Measurements from ENCODE around the gene ZNF460. TPM values are rescaled to one million over a fixed set of nuclear protein-coding genes. Genes with fewer than 3 reads are reported as not detected.
A peak's percentile ranks its signal among the peaks of the same experiment; 100 is the strongest.

Gene ZNF460
- total RNA-seq, 1 experiment from 2014 or later = 62.9 TPM

- H3K4me1 Mint-ChIP-seq = peaks cover 14% of the 10 kb centered on the region
- CTCF ChIA-PET = no interaction called here
- ATAC-seq = no peak
Measured at GRCh38 chr19:57282011-57282643, 1.8 kb downstream of the ZNF460 start.

GRCh38 chr19:57288373-57288772 lies 8.1 kb downstream of the ZNF460 start:
- no peak for ATAC-seq
- CTCF ChIA-PET = no interaction called here
- Mint-ChIP-seq H3K27me3 (ENCODE audit: low read depth) (no peaks in the 10 kb centered on the region), H3K36me3 (peaks cover 76% of the 10 kb centered on the region), H3K4me1 (no peaks in the 10 kb centered on the region), H3K4me3 (no peak overlapping the region), H3K9me3 (peaks cover under 1% of the 10 kb centered on the region), H3K27ac (no peak overlapping the region)
- POLR2A ChIA-PET = no interaction called here
- DNase-seq (ENCODE audit: low spot score) = no peak
- TF ChIP-seq JUN (CRISPR knock-in tag; IDR thresholded peaks at IDR 0.05) = no peak
- TF ChIP-seq MAX (CRISPR knock-in tag; IDR thresholded peaks at IDR 0.05) = no peak
- TF ChIP-seq, protein P1, sequence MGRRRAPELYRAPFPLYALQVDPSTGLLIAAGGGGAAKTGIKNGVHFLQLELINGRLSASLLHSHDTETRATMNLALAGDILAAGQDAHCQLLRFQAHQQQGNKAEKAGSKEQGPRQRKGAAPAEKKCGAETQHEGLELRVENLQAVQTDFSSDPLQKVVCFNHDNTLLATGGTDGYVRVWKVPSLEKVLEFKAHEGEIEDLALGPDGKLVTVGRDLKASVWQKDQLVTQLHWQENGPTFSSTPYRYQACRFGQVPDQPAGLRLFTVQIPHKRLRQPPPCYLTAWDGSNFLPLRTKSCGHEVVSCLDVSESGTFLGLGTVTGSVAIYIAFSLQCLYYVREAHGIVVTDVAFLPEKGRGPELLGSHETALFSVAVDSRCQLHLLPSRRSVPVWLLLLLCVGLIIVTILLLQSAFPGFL (CRISPR knock-in tag; IDR thresholded peaks at IDR 0.05; ENCODE audit: borderline replicate concordance) = no peak
- TF ChIP-seq SMAD4 (CRISPR knock-in tag; IDR thresholded peaks at IDR 0.05) = no peak
- no peak for TF ChIP-seq TEAD1 (CRISPR knock-in tag; IDR thresholded peaks at IDR 0.05)
- no peak for TF ChIP-seq ZNF425 (CRISPR knock-in tag; conservative IDR thresholded peaks at IDR 0.05)
- TF ChIP-seq, protein P2, sequence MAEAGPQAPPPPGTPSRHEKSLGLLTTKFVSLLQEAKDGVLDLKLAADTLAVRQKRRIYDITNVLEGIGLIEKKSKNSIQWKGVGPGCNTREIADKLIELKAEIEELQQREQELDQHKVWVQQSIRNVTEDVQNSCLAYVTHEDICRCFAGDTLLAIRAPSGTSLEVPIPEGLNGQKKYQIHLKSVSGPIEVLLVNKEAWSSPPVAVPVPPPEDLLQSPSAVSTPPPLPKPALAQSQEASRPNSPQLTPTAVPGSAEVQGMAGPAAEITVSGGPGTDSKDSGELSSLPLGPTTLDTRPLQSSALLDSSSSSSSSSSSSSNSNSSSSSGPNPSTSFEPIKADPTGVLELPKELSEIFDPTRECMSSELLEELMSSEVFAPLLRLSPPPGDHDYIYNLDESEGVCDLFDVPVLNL (CRISPR knock-in tag; IDR thresholded peaks at IDR 0.05; ENCODE audit: borderline replicate concordance, low read depth) = no peak
- TF ChIP-seq, protein P3, sequence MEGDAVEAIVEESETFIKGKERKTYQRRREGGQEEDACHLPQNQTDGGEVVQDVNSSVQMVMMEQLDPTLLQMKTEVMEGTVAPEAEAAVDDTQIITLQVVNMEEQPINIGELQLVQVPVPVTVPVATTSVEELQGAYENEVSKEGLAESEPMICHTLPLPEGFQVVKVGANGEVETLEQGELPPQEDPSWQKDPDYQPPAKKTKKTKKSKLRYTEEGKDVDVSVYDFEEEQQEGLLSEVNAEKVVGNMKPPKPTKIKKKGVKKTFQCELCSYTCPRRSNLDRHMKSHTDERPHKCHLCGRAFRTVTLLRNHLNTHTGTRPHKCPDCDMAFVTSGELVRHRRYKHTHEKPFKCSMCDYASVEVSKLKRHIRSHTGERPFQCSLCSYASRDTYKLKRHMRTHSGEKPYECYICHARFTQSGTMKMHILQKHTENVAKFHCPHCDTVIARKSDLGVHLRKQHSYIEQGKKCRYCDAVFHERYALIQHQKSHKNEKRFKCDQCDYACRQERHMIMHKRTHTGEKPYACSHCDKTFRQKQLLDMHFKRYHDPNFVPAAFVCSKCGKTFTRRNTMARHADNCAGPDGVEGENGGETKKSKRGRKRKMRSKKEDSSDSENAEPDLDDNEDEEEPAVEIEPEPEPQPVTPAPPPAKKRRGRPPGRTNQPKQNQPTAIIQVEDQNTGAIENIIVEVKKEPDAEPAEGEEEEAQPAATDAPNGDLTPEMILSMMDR (IDR thresholded peaks at IDR 0.05) = no peak

More at GRCh38 chr19:57282011-57282643, 1.8 kb downstream of the ZNF460 start:
- no peak for DNase-seq (ENCODE audit: low spot score)
- TF ChIP-seq ZNF423 (CRISPR knock-in tag; IDR thresholded peaks at IDR 0.05) (no peak), SOX15 (CRISPR knock-in tag; IDR thresholded peaks at IDR 0.05) (no peak), ZNF396 (CRISPR knock-in tag; IDR thresholded peaks at IDR 0.05; ENCODE audit: borderline replicate concordance) (no peak), IRF2 (CRISPR knock-in tag; IDR thresholded peaks at IDR 0.05; ENCODE audit: borderline replicate concordance, low read depth) (no peak), ZNF232 (CRISPR knock-in tag; IDR thresholded peaks at IDR 0.05) (no peak), NFYB (CRISPR knock-in tag; conservative IDR thresholded peaks at IDR 0.05; ENCODE audit: low read depth) (no peak), ARID4B (CRISPR knock-in tag; IDR thresholded peaks at IDR 0.05; ENCODE audit: borderline replicate concordance) (no peak), NFATC4 (CRISPR knock-in tag; IDR thresholded peaks at IDR 0.05) (no peak), ZNF317 (CRISPR knock-in tag; IDR thresholded peaks at IDR 0.05; ENCODE audit: borderline replicate concordance, low read depth) (no peak), ETV6 (CRISPR knock-in tag; IDR thresholded peaks at IDR 0.05) (no peak), TEAD1 (CRISPR knock-in tag; IDR thresholded peaks at IDR 0.05) (no peak), CBFB (CRISPR knock-in tag; IDR thresholded peaks at IDR 0.05; ENCODE audit: low read depth) (no peak), EMX1 (CRISPR knock-in tag; IDR thresholded peaks at IDR 0.05) (no peak), OVOL2 (CRISPR knock-in tag; IDR thresholded peaks at IDR 0.05; ENCODE audit: borderline replicate concordance) (no peak)
- TF ChIP-seq, protein P1 (CRISPR knock-in tag; IDR thresholded peaks at IDR 0.05; ENCODE audit: borderline replicate concordance) = no peak
- TF ChIP-seq, protein P4, sequence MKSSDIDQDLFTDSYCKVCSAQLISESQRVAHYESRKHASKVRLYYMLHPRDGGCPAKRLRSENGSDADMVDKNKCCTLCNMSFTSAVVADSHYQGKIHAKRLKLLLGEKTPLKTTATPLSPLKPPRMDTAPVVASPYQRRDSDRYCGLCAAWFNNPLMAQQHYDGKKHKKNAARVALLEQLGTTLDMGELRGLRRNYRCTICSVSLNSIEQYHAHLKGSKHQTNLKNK (CRISPR knock-in tag; IDR thresholded peaks at IDR 0.05) = no peak
- Mint-ChIP-seq H3K27me3 (ENCODE audit: low read depth) (no peaks in the 10 kb centered on the region; the same call in 1 of the 2 replicates), H3K27ac (peak overlapping the region; percentile 49; the same call in 1 of the 2 replicates), H3K36me3 (peaks cover 25% of the 10 kb centered on the region), H3K4me3 (no peak overlapping the region), H3K9me3 (no peaks in the 10 kb centered on the region)
- POLR2A ChIA-PET = no interaction called here

Data from WTC11 (cell line).